SK-N-SH (cell line): Measurements from ENCODE around the gene TMCO4. TPM values are rescaled to one million over a fixed set of nuclear protein-coding genes. Genes with fewer than 3 reads are reported as not detected.

Experiments
- CTCF ChIA-PET: fragments of 300-600, 350-600 bp; formaldehyde crosslinking; extraction: SDS; loops from one replicate; lab custom pipeline; 2021; lab: Yijun Ruan, JAX
- POLR2A ChIA-PET: fragments of 350-600 bp; sonication (Branson Sonifier 250); formaldehyde crosslinking; extraction: SDS; loops from one replicate; lab custom pipeline; 2020; ENCODE audit warnings: antibody characterized with exemption, inconsistent platforms; lab: Yijun Ruan, JAX
- DNase-seq: peaks from one replicate; pipeline ENCODE4 v3.0.0; 2012
- H2AFZ ChIP-seq: fragments of 200-600 bp; sonication (generic); 2 replicates; pipeline ENCODE4 v1.8.1; 2016; ENCODE audit warnings: antibody characterized with exemption, mild to moderate bottlenecking, low read depth
- H3F3A ChIP-seq: fragments of 200-600 bp; sonication (generic); replicated peaks from 2 replicates; pipeline ENCODE3; 2016; ENCODE audit warnings: antibody characterized with exemption, mild to moderate bottlenecking; ENCODE audit not compliant: insufficient read depth
- H3K27ac ChIP-seq, 2 experiments: fragments of 200-500 bp in 1 of 2; fragments of 200-600 bp in 1 of 2; sonication (Bioruptor generic) in 1 of 2; sonication (generic), shearing (Covaris generic) in 1 of 2; 2 replicates each; pipeline versions ENCODE4 v1.5.1 to v1.6.1; 2014 to 2016; ENCODE audit warnings: low read depth in 2 of 2, inconsistent platforms in 1 of 2, low read length in 1 of 2, mild to moderate bottlenecking in 1 of 2, mixed read lengths in 1 of 2
- H3K27me3 ChIP-seq: fragments of 200-600 bp; sonication (generic), shearing (Covaris generic); 2 replicates; pipeline ENCODE4 v1.6.1; 2016; ENCODE audit warnings: mixed run types; ENCODE audit not compliant: insufficient read depth
- H3K36me3 ChIP-seq, 2 experiments: fragments of 200-500 bp in 1 of 2; fragments of 200-600 bp in 1 of 2; sonication (Bioruptor generic) in 1 of 2; sonication (generic) in 1 of 2; replicated peaks in 1 of 2; 2 replicates each; pipeline versions ENCODE3 to v1.5.1; 2014 to 2016; ENCODE audit warnings: low read length in 1 of 2, mild to moderate bottlenecking in 1 of 2; ENCODE audit not compliant: insufficient read depth in 2 of 2, control insufficient read depth in 1 of 2
- H3K4me1 ChIP-seq, 2 experiments: fragments of 200-500 bp in 1 of 2; fragments of 200-600 bp in 1 of 2; sonication (Bioruptor generic) in 1 of 2; sonication (generic), shearing (Covaris generic) in 1 of 2; 2 replicates each; pipeline versions ENCODE4 v1.5.1 to v1.6.1; 2014 to 2016; ENCODE audit warnings: low read depth in 1 of 2, low read length in 1 of 2, mixed run types in 1 of 2; ENCODE audit not compliant: insufficient read depth in 2 of 2, control insufficient read depth in 1 of 2
- H3K4me2 ChIP-seq: fragments of 200-600 bp; sonication (generic), shearing (Covaris generic); 2 replicates; pipeline ENCODE4 v1.6.1; 2017; ENCODE audit warnings: mixed run types
- H3K4me3 ChIP-seq, 2 experiments: fragments of 200-500 bp in 1 of 2; fragments of 200-600 bp in 1 of 2; sonication (Bioruptor generic) in 1 of 2; sonication (generic), shearing (Covaris generic) in 1 of 2; 2 replicates each; pipeline versions ENCODE4 v1.5.1 to v1.8.1; 2014 to 2016; ENCODE audit warnings: low read depth in 2 of 2, inconsistent platforms in 1 of 2, low read length in 1 of 2, mild to moderate bottlenecking in 1 of 2, mixed read lengths in 1 of 2, moderate library complexity in 1 of 2
- H3K79me2 ChIP-seq: fragments of 200-600 bp; sonication (generic); 2 replicates; pipeline ENCODE4 v1.8.1; 2017; ENCODE audit warnings: mild to moderate bottlenecking; ENCODE audit not compliant: insufficient read depth
- H3K9ac ChIP-seq: fragments of 200-600 bp; sonication (generic); 2 replicates; pipeline ENCODE4 v1.6.1; 2017; ENCODE audit warnings: mixed run types
- H3K9me2 ChIP-seq: fragments of 200-600 bp; sonication (generic); 2 replicates; pipeline ENCODE4 v1.6.1; 2017; ENCODE audit warnings: mixed run types
- H3K9me3 ChIP-seq: fragments of 200-600 bp; sonication (generic); 2 replicates; pipeline ENCODE4 v1.6.1; 2017; ENCODE audit warnings: mixed run types, mild to moderate bottlenecking, moderate library complexity
- H4K20me1 ChIP-seq: fragments of 200-600 bp; sonication (generic); 2 replicates; pipeline ENCODE4 v1.6.1; 2017; ENCODE audit warnings: mild to moderate bottlenecking, mixed run types; ENCODE audit not compliant: insufficient read depth
- ELF1 ChIP-seq: IDR thresholded peaks from 2 replicates; pipeline ENCODE4 v1.4.0; 2012
- EP300 ChIP-seq, 2 experiments: IDR thresholded peaks; 2 replicates each; pipeline versions ENCODE4 v1.4.0 to v1.6.1; 2012; ENCODE audit warnings: borderline replicate concordance in 1 of 2, low read depth in 1 of 2, low read length in 1 of 2
- FOSL2 ChIP-seq: IDR thresholded peaks from 2 replicates; pipeline ENCODE4 v1.4.0; 2012; ENCODE audit warnings: low read depth, mild to moderate bottlenecking, moderate library complexity, borderline replicate concordance
- FOXJ3 ChIP-seq: sonication (generic); formaldehyde crosslinking; IDR thresholded peaks from 2 replicates; pipeline ENCODE4 v1.5.1; 2020; ENCODE audit warnings: mild to moderate bottlenecking, missing genetic modification reagents
- FOXM1 ChIP-seq: IDR thresholded peaks from 2 replicates; pipeline ENCODE4 v1.4.0; 2012; ENCODE audit warnings: low read depth, mild to moderate bottlenecking
- GABPA ChIP-seq: IDR thresholded peaks from 2 replicates; pipeline ENCODE4 v1.4.0; 2012; ENCODE audit warnings: low read depth, mild to moderate bottlenecking
- JUND ChIP-seq: IDR thresholded peaks from 2 replicates; pipeline ENCODE4 v1.4.0; 2012
- MXI1 ChIP-seq: IDR thresholded peaks from 2 replicates; pipeline ENCODE4 v1.6.1; 2012; ENCODE audit warnings: mild to moderate bottlenecking, low read depth, low read length, improper control_type of control experiment
- NFIC ChIP-seq: IDR thresholded peaks from 2 replicates; pipeline ENCODE4 v1.4.0; 2012; ENCODE audit warnings: borderline replicate concordance
- NRF1 ChIP-seq: IDR thresholded peaks from 2 replicates; pipeline ENCODE4 v1.6.1; 2012; ENCODE audit warnings: low read depth, mild to moderate bottlenecking, low read length
- RAD21 ChIP-seq: IDR thresholded peaks from 2 replicates; pipeline ENCODE4 v1.6.1; 2012; ENCODE audit warnings: mild to moderate bottlenecking, low read length
- RCOR1 ChIP-seq: fragments of 150-350 bp; IDR thresholded peaks from 2 replicates; pipeline ENCODE4 v1.6.1; 2017; ENCODE audit warnings: antibody characterized with exemption, low read length
- RFX5 ChIP-seq: IDR thresholded peaks from 2 replicates; pipeline ENCODE4 v1.6.1; 2012; ENCODE audit warnings: mild to moderate bottlenecking, improper control_type of control experiment, low read length
- SIN3A ChIP-seq: IDR thresholded peaks from 2 replicates; pipeline ENCODE4 v1.6.1; 2012; ENCODE audit warnings: low read depth, mild to moderate bottlenecking, low read length, moderate library complexity, borderline replicate concordance
- SMC3 ChIP-seq: IDR thresholded peaks from 2 replicates; pipeline ENCODE4 v1.6.1; 2012; ENCODE audit warnings: low read depth, low read length, improper control_type of control experiment
- TCF12 ChIP-seq: IDR thresholded peaks from 2 replicates; pipeline ENCODE4 v1.4.0; 2012
- TEAD4 ChIP-seq: IDR thresholded peaks from 2 replicates; pipeline ENCODE4 v1.4.0; 2012; ENCODE audit warnings: mild to moderate bottlenecking, borderline replicate concordance; ENCODE audit not compliant: insufficient read depth
- YY1 ChIP-seq: IDR thresholded peaks from 2 replicates; pipeline ENCODE4 v1.4.0; 2012; ENCODE audit warnings: low read depth, mild to moderate bottlenecking
- WGBS: methylation state at CpG from one replicate; pipeline ENCODE4 v1.1.6; 2017; ENCODE audit warnings: low lambda C conversion rate; 5-methylcytosine and 5-hydroxymethylcytosine counted together
- polyA plus RNA-seq, 3 experiments: library from polyadenylated mRNA; depleted of rRNA; stranded (reverse); fragments of >200 nt; gene quantifications; 2 replicates each; pipeline ENCODE4 v1.2.3, GENCODE V29; 2012
- TF ChIP-seq, protein P1 (sequence below): IDR thresholded peaks from 2 replicates; pipeline ENCODE4 v1.4.0; 2012; ENCODE audit warnings: low read depth, borderline replicate concordance
- TF ChIP-seq, protein P2 (sequence below): IDR thresholded peaks from 2 replicates; pipeline ENCODE4; 2012
- TF ChIP-seq, protein P3 (sequence below): fragments of 200-600 bp; sonication (generic); IDR thresholded peaks from 2 replicates; pipeline ENCODE4 v1.6.1; 2017; ENCODE audit warnings: antibody characterized with exemption, mild to moderate bottlenecking, moderate library complexity

The TMCO4 gene
- polyA plus RNA-seq, 1 of the 3 experiments (the other 2 are of a cell fraction), result 4.2 TPM

GRCh38 chr1:19808351-19808750 is 8.6 kb upstream of the TMCO4 start (continued):
- TF ChIP-seq TEAD4 (no peak), RAD21 (no peak), NRF1 (no peak), FOXJ3 (CRISPR knock-in tag) (no peak)

GRCh38 chr1:19804831-19805251 is 5.1 kb upstream of the TMCO4 start:
- DNase-seq, result no peak
- no peak for TF ChIP-seq SMC3
- no peak for TF ChIP-seq RFX5
- TF ChIP-seq FOSL2, result no peak
- TF ChIP-seq GABPA, result no peak
- TF ChIP-seq, protein P1, sequence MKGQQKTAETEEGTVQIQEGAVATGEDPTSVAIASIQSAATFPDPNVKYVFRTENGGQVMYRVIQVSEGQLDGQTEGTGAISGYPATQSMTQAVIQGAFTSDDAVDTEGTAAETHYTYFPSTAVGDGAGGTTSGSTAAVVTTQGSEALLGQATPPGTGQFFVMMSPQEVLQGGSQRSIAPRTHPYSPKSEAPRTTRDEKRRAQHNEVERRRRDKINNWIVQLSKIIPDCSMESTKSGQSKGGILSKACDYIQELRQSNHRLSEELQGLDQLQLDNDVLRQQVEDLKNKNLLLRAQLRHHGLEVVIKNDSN, result no peak
- TF ChIP-seq SIN3A, result no peak
- no peak for TF ChIP-seq TCF12
- no peak for TF ChIP-seq FOXJ3 (CRISPR knock-in tag)
- TF ChIP-seq JUND, result no peak
- TF ChIP-seq, protein P2, sequence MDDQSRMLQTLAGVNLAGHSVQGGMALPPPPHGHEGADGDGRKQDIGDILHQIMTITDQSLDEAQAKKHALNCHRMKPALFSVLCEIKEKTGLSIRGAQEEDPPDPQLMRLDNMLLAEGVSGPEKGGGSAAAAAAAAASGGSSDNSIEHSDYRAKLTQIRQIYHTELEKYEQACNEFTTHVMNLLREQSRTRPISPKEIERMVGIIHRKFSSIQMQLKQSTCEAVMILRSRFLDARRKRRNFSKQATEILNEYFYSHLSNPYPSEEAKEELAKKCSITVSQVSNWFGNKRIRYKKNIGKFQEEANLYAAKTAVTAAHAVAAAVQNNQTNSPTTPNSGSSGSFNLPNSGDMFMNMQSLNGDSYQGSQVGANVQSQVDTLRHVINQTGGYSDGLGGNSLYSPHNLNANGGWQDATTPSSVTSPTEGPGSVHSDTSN, result no peak
- TF ChIP-seq, protein P3, sequence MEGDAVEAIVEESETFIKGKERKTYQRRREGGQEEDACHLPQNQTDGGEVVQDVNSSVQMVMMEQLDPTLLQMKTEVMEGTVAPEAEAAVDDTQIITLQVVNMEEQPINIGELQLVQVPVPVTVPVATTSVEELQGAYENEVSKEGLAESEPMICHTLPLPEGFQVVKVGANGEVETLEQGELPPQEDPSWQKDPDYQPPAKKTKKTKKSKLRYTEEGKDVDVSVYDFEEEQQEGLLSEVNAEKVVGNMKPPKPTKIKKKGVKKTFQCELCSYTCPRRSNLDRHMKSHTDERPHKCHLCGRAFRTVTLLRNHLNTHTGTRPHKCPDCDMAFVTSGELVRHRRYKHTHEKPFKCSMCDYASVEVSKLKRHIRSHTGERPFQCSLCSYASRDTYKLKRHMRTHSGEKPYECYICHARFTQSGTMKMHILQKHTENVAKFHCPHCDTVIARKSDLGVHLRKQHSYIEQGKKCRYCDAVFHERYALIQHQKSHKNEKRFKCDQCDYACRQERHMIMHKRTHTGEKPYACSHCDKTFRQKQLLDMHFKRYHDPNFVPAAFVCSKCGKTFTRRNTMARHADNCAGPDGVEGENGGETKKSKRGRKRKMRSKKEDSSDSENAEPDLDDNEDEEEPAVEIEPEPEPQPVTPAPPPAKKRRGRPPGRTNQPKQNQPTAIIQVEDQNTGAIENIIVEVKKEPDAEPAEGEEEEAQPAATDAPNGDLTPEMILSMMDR, result no peak
- no peak for TF ChIP-seq EP300 (IDR thresholded peaks at IDR 0.05; ENCODE audit: borderline replicate concordance in 1 of 2, low read depth in 1 of 2, low read length in 1 of 2)
- no peak for TF ChIP-seq ELF1
- TF ChIP-seq RCOR1, result no peak
- TF ChIP-seq FOXM1, result no peak
- TF ChIP-seq YY1, result no peak
- TF ChIP-seq NFIC, result no peak
- TF ChIP-seq MXI1, result no peak
- Histone ChIP-seq H2AFZ (no peak overlapping the region), H3K9ac (no peak overlapping the region), H3K27ac (no peak overlapping the region), H3K9me2 (no peaks in the 10 kb centered on the region), H3F3A (no peaks in the 10 kb centered on the region), H3K27me3 (no peaks in the 10 kb centered on the region), H3K36me3 (no peaks in the 10 kb centered on the region), H3K4me3 (no peak overlapping the region), H3K9me3 (no peaks in the 10 kb centered on the region), H3K4me1 (peaks cover 0 to 3% of the 10 kb centered on the region in 2 experiments; a peak in 1 of 4 replicates), H4K20me1 (no peaks in the 10 kb centered on the region), H3K4me2 (no peak overlapping the region), H3K79me2 (no peaks in the 10 kb centered on the region)
- POLR2A ChIA-PET, result no interaction called here
- CTCF ChIA-PET, result interaction anchor here (0.5 to 1.6 kb wide), 3 partner anchors 26 to 89 kb away, joined by 3 to 7 read pairs (median 3); no protein-coding TSS in a partner anchor
- 83% methylated on average over 6 of the region's 6 CpGs for WGBS
